Fibroblast of gingiva (primary cell): ENCODE measurements around the gene TAS2R1.

Experiments used
- DNase-seq: peaks from one replicate; pipeline ENCODE4 v3.0.0-alpha.2; 2011; ENCODE audit warnings: low read depth

Gene TAS2R1

GRCh38 chr5:9587135-9587534 lies 43.0 kb downstream of the TAS2R1 start:
- DNase-seq: no peak

- DNase-seq: no peak
These were observed 47.7 kb downstream of the TAS2R1 start for GRCh38 chr5:9582406-9582805.
